Activated gamma-delta T cell treated with anti-CD3 and anti-CD28 coated beads, Interleukin-2, amount 50 U/mL, for 16 hours (primary cell): ENCODE results near the gene TNK1.

Source experiments
- DNase-seq: peaks from one replicate; pipeline ENCODE4 v3.0.0-alpha.2; 2020; ENCODE audit warnings: low read depth

The TNK1 gene

GRCh38 chr17:7411427-7411750, 30.5 kb downstream of the TNK1 start:
- DNase-seq = no peak

- no peak for DNase-seq
Observed at GRCh38 chr17:7413346-7413985, 32.6 kb downstream of the TNK1 start.

- no peak for DNase-seq
Observed at GRCh38 chr17:7414837-7415236, 33.9 kb downstream of the TNK1 start.

- DNase-seq = no peak
Observed at GRCh38 chr17:7415784-7416183, 34.9 kb downstream of the TNK1 start.

GRCh38 chr17:7416323-7416722, 35.4 kb downstream of the TNK1 start:
- DNase-seq = no peak

- no peak for DNase-seq
Observed at GRCh38 chr17:7417056-7417655, 36.3 kb downstream of the TNK1 start.

GRCh38 chr17:7418472-7419152, 37.7 kb downstream of the TNK1 start:
- no peak for DNase-seq

- no peak for DNase-seq
Observed at GRCh38 chr17:7419819-7420610, 39.1 kb downstream of the TNK1 start, which contains the start of gene SPEM1. Gene SPEM1 (plus strand): TSS chr17:7420324. CDS start chr17:7420385, 61 bp downstream.

GRCh38 chr17:7421186-7421585, 40.3 kb downstream of the TNK1 start:
- no peak for DNase-seq

GRCh38 chr17:7423679-7424078, 42.8 kb downstream of the TNK1 start:
- DNase-seq = no peak

GRCh38 chr17:7425316-7425715, 44.4 kb downstream of the TNK1 start, which contains the start of gene SPEM2:
Gene SPEM2 (plus strand): TSS chr17:7425616. CDS start chr17:7425689, 73 bp downstream.
- DNase-seq = no peak

- no peak for DNase-seq
Observed at GRCh38 chr17:7425756-7426155, 44.9 kb downstream of the TNK1 start.

GRCh38 chr17:7426203-7426863, 45.4 kb downstream of the TNK1 start:
- no peak for DNase-seq

GRCh38 chr17:7426896-7427489, 46.1 kb downstream of the TNK1 start:
- DNase-seq = no peak

- DNase-seq = no peak
Observed at GRCh38 chr17:7427549-7427948, 46.7 kb downstream of the TNK1 start.

GRCh38 chr17:7428557-7428956, 47.7 kb downstream of the TNK1 start, which contains the start of gene SPEM3:
Gene SPEM3 (plus strand): TSS chr17:7428857. CDS start chr17:7428903, 46 bp downstream.
- DNase-seq = no peak

- no peak for DNase-seq
Observed at GRCh38 chr17:7429722-7430121, 48.8 kb downstream of the TNK1 start.

GRCh38 chr17:7431231-7431630, 50.3 kb downstream of the TNK1 start:
- no peak for DNase-seq

- no peak for DNase-seq
Observed at GRCh38 chr17:7432296-7432695, 51.4 kb downstream of the TNK1 start.

GRCh38 chr17:7435676-7436555, 55.0 kb downstream of the TNK1 start:
- DNase-seq = peak; percentile 27
